Suppressor macrophage treated with lipopolysaccharide for 1 hour (primary cell): ENCODE data around the gene CCNC.
A peak's percentile ranks its signal among the peaks of the same experiment; 100 is the strongest.
"Not testable (repeated sequence)": the region's sequence is repeated elsewhere in the genome, so short reads cannot be mapped to it uniquely, and the experiment has no call there.

ENCODE experiments used
- DNase-seq, 3 donors: peaks; one replicate each; pipeline ENCODE4 v3.0.0-alpha.2; 2020 to 2022

The CCNC gene

DNA sequence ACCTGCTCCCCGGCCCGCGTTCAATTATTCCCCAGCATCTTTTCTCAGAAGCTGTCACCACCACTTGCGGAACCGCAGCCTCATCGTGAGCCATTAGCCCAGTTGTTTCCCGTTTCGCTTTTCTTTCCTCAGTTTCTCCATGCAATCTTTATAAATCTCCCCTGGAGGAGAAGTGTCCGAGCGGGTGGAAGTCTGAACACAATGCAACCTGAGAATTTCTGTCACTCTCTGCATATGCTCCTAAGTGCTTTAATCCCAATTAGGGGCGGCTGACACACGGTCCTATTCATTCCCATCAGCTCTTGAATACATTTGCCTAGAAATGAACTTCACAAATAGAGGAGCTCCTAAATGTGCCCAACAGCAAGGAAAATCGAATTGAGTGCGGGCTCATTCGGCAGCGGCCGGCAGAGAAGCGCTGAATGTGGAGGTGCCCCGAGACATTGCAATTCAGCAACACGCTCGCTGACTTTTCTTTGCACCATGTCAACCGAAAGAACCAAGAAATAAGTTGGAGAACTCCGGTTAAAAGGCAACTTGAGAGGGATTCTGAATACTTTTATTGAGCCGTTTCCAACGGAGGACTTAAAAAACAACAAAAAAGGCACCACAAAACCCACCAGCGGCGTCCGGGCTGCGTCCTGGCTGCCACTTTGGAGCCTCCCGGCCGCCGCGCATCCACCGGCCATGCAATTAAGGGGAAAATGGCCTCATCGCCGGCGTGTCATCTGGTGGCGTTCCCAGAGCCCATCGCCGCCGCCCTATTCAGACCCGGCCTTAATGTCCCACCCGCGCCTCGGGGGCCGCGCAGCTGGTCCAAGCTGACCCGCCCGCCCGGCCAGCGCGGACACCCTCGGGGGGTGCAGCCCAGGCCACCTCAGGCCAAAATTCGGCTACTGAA lies 34.3 kb upstream of the CCNC start:
- peak in 2 of 3 donors; percentile 42 to 47 for DNase-seq

DNA sequence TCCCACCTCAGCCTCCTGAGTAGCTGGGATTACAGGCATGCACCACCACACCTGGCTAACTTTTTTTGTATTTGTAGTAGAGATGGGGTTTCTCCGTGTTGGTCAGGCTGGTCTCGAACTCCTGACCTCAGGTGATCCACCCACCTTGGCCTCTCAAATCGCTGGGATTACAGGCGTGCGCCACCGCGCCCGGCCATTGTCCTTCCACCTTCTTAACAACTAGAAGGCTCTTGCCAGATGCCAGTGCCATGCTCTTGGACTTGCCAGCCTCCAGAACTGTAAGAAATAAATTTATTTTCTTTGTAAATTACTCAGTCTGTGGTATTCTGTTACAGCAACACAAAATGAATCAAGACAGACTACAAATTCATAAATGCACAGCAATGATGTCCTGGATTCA lies 26.2 kb upstream of the CCNC start:
- DNase-seq = not testable (repeated sequence)

DNA sequence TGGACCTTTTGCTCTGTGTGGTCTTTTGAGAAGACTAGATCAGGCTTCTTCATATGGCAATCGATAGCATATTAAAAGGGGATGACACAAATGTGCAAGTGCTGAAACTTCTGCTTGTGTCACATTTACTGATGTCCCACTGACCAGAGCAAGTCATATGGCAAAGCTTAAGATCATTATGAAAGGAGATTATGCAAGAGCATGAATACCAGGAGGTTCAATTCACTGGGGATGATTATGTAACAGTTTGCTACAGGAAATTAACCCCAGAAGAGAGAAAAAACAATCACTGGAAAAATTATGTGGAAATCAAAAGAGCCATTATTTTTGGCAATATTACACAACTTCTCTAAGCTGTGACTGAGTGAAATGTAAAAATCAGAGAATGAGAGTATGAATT lies 24.4 kb upstream of the CCNC start:
- DNase-seq = peak; percentile 57 to 79 (median 79)

DNA sequence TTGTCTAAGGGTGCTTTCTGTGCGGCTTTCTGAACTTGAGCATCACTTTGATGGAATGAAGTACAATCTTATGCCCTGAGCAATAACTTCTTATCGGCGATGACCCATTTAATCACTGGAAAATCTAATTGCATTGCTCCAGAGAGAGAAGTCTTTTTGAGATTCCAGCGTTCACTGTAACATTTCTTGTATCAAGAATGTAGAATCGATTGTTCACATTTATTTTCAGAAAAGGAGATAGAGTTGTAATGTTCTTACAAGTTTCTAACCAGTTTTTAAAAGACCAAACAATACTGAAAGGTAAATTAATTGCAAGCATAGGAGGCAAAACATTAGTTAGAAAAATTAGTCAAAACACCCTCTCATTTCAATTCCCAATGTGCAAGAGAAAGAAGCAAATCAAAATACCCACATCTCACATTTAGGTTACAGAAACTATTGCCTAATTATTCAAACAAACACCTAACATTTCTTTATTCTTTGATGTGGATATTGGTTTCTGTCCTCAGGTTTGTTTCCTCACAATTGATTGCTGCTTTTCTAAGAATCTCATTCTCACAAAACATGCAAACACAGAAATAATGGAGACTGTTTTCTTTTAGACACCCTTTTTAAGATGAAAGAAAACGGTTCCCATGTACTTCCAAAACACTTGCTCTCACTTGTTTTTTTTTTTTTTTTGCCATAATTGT lies 23.4 kb upstream of the CCNC start:
- no peak for DNase-seq

DNA sequence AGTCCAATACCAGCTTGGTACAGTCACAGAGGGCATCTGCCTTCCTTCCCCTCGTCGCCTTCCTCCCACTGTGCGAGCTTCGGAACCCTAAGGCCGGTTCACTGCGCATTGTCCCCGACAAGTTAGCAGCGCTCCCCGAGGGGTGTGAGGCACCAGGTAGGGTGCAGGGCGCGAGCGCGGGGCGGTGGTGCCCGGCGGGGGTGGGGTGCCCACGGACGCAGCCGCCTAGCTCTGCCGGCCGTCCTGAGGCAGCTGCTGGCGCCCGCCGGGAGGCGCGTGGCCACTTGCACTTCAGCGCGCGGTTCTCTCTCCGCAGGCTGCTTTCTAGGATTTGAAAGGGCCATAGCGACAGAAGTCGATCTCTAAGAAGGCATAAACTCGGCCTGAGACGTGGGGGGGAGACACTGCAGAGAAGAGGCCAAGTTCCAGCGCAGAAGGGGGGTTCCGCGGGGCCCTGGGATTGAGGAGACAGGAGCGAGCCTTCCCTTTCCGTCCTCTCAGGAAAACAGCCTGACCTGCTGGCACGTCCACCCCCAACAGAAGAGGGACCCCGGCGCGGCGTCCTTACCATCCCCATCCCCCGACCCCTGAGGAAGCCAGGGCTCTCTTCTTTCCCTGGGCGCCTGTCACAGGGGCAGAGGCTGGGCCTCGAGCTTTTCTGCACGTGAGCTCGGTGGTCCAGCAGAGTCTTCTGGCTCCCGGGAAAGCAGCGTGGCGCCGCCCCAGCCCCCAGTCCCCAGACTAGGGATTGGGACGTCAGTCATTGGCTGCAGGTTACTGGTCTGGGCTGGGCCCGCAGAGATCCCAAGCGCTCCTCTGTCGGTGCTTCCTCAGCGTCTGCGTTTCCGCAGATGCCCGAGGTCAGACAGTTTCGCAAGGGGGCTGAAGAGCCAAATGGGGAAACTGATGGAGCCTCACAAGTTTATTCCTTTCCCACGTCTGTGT lies 22.5 kb upstream of the CCNC start:
- peak; percentile 34 to 54 (median 44) for DNase-seq

DNA sequence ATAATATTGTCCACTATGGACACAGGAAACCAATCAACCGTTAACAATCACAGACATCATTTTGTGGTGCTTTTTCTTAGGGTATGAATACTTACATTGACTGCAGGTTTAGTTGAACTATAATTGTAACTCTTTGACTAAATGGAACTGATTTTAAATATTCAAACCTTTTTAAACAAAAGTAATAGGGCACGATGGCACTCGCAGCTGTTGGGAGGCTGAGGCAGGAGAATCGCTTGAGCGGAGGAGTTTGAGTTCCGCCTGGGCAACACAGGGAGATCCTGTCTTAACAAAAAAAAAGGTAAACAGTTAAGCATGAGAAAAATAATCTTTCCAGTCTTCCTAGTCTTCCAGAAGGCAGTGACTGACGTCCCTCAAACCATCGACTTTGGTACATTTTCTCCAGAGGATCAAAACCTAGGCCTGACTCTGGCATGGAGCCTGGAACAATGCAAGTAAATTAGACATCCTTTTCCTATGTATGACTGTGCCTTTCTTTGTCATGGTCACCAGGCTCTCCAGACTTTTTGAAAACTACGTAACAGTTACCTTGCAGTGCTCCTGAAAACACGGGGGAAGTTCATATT lies 21.5 kb upstream of the CCNC start:
- DNase-seq = no peak

DNA sequence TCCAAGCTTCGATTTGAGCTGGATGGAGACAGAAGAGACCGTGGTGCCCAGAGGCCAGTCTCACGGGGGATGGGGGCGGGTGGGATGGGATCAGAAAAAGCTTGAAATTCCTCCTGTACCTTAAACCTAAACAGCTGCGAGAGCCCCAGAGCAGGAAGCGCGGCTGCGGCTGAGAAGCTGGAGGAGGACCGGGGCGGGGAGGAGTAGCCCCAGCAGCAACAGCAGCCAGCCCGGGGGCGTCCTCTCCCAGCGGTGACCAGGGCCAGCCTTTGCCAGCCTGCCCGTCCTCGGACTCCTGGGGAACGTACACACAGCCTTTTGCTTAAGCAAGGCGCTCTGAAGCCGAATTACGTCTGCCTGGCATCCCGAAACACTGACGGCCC lies 20.8 kb upstream of the CCNC start:
- peak in 1 of 3 donors; percentile 40 for DNase-seq

DNA sequence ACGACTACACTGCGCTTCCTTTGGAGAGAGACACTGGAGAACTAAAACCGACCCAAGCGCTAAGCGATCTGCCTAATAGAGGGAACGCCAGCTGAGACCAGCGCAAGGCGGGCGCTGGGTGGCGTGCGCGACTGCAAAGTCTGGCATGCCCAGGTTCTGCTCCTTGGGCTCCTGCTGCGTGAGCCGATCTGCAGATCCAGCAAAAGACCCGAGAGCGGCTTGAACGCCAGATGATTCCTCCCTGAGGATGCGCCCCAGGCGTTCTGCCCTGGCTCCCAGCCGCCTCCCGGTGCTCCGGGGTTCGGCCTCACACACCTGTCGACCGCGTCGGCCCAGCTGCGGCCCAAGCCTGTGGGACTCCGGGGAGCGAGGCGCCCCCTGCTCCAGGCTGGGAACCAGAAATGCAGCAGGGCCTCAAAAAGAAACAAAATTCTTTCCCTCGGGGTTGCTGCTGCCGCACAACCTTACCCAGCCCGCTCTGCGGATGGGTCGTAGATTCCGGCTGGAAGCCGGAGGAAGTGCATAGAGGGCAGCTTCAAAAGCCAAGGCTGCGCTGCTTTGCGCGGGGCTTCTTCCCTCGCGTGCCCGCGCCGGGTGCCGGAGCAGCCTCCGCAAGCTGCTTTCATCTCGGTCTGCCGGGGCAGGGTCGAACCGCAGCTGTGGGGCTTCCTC lies 20.3 kb upstream of the CCNC start:
- DNase-seq = peak; percentile 78 to 87 (median 82)

DNA sequence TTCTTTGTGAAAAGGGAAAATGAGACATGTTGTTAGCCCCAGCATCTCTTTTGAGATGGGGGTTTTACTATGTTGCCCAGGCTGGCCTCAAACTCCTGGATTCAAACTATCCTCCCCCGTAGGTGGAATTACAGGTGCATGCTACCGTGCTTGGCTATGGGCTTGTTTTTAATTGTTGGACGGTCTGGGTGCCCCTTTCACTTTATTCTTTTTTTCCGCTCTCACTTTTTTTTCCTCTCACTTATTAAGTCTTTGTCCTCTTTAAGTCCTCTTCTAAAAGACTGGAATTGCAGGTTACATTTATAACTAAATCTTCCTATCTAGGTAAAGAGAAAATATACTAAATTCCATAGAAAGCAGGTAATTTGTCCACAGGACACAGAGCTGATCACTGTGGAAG lies 19.3 kb upstream of the CCNC start:
- DNase-seq = no peak

DNA sequence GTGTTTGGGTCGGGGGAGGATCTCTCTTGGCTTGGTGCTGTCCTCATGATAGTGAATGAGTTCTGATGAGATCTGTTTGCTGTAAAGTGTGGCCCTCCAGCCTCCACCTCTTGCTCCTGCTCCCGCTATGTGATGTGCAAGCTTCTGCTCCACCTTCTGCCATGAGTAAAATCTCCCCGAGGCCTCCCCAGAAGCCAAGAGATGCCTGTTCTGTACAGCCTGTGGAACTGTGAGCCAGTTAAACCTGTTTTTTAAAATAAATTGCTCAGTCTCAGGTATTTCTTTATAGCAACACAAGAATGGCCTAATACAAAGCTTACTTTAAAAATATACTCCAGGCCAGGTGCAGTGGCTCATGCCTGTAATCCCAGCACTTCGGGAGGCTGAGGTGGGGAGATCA lies 11.3 kb upstream of the CCNC start:
- no peak for DNase-seq

DNA sequence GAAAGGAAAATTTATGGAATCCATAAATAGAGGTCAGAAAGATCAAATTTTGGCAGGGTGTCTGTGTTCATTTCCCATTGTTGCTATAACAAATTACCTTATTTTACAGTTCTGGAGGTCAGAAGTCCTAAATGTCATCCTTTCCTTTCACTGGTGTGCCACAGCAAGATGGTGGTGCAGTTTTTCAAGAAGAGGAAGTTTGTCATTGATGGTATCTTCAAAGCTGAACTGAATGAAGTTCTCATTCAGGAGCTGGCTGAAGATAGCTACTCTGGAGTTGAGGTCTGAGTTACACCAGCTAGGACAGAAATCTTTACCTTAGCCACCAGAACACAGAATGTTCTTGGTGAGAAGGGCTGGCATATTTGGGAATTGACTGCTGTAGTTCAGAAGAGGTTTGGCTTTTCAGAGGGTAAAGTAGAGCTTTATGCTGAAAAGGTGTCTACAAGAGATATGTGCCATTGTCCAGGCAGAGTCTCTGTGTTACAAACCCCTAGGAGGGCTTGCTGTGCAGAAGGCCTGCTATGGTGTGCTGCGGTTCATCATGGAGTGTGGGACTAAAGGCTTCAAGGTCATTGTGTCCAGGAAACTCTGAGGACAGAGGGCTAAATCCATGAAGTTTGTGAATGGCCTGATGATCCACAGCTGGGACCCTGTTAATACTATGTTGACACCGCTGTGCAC lies 7.2 kb upstream of the CCNC start:
- DNase-seq = no peak

DNA sequence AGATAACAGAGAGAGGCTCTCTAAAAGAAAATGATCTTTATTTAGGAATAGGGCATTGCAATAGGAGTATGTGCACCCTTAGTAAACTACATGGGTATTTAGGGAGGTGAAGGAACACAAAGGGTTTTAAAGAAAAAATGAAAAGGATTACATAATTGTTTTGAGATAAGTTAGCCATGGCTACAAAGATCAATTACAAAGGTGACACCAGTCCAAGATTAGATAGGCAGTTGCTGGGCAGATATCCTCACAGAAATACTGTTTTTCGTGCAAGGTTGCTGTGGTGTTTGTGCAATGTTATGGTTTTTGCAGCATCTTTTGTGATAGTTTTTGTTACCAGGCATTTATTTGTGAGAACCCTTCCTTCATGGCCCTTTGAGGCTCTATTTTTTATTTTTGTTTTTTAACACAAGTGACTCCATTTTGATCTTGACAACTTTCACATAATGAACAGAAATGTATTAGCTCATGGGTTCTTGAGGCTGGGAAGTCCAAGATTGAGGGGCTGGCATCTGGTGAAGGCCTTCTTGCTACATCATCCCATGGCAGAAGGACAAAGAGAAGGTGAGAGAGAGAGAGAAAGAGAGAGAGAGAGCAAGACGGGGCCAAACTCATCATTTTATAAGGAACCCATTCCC lies 5.6 kb upstream of the CCNC start:
- no peak for DNase-seq

DNA sequence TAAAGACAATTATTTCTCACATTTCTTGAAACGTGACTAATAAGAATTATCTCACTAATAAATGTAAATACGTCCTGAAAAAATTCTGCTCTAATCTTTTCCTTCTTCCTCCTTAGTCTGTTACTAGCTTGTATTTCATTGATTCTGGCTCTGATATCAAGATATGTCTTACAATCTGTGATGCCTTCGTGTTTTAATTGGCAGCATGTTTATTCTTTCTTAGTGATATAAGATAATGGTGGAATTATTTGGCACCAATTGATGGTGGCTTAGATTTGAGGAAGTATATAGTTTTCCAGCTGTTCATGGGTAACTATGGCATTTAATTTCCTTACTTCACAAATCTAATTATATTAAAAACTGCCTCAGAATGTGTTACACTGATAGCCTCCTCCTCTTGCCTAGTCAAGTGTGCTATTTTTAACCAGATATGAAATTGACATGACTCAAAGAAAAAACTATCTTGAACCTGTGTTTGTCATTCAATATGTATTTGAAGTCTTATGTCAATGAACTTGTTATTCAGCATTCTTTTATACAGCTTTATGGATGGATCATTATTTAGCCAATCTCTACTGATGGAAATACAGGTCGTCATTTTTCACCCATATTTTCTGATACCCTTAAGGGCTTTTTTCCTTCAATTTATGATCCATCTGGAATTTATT lies 5.3 kb downstream of the CCNC start:
- no peak for DNase-seq

DNA sequence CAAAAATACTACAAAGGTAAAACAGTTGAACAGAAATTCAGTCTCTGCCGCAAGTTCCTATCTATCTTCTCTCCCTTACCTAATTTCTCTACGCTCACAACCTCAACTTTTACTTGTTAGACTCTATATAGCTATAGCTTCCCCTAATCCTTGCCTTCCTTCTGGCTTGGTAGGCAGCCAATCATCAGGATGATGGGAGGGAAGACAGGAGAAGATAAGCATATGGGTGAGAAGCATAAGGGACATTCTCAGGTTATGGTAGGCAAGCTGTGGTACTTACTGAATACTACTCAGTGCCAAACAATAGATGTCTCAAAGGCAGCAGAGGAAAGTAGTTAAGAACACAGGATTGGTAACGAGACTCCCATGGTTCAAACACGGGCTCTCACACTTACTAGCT lies 7.8 kb downstream of the CCNC start:
- DNase-seq = no peak

DNA sequence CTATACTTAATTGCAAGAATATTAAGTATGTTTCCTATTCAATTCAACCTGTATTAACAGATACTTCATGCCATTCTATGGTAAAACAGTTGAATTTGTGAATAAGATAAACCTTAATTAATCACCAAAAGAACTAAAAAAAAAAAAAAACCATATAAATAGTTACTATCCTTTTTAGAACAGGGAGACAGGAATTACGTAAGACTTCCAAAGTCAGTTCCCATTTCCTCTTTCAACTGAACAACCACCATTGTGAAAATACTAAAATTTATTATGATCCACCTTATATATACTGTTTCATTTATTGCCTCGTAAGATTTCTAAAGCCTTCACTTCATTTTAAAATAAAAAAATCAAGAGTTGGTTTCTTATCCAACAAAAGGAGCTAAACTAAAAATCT lies 9.4 kb downstream of the CCNC start:
- DNase-seq = peak; percentile 14 to 53 (median 50)

DNA sequence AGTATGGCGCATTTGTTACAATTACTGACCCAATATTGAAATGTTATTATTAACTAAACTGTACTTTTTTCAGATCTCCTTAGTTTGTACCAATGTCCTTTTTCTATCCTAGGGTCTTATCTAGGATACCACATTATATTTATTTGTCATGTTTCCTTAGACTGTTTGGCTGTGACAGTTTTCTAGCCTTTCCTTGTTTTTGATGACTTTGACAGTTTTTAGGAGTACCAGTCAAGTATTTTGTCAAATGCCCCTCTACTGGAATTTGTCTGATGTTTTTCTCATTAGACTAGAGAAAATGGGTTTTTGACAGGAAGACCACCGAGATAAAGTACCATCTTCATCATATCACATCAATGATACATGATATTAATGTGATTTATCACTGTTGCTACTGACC lies 14.6 kb downstream of the CCNC start:
- no peak for DNase-seq

DNA sequence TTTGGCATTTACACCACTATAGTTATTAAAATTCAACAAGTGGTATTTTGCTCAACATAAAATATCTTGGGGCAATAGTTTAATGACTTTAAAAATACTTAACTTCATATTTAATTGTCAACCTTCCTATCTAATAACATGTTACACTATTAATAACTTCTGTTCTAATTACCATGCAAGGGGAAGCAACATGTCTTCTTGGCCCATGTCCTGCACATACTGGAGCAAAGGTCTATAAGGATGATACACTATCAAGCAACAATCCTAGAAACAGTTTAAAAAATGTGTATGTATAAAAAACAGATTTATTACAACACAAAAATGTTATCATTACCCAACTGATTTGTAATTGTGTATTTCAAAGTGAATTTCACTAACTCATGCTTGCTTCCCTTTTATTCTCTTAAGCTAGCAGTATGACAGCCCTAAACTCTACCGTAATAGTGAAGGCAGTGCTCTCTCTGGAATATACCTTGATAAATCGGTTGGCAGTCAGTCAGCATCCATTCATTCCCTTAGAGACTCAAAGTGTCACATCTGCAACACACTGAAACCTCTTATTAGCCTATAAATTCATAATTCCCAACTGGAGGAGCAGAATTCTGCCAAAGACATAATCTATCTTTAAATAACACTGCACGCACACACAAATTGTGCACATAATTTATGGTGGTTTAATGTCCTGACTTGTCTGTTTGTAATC lies 18.3 kb downstream of the CCNC start:
- no peak for DNase-seq

DNA sequence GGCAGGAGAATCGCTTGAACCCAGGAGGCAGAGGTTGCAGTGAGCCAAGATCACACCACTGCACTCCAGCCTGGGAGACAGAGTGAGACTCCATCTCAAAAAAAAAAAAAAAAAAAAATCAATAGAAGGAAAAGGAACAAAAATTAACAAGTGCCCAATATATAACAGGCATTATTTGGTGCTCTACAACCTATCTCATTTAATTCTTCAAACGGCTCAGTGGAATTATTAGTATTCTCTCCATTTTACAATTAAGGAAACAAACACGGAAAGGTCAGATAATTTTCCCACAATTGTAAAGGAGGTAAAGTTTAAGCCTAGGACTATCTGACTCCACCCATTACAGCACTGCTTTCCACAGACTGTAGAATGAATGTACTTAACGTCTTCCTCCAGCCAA lies 19.8 kb downstream of the CCNC start:
- DNase-seq = no peak

DNA sequence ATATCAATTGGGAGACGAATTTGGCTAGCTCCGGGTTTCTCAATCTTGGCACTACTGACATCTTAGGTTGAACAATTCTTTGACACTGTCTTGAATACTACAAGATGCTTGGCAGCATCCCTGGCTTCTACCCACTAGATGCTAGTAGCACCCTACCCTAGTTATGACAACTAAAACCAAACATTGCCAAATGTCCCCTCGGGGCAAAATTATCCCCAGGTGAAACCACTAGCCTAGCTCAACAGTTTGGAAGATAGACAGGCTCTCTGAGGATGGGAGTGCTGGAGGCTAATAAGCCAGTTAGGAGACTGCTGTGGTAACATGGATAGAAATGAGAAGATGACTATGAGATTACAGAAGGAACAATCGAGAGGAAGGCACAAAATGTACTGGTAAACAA lies 20.9 kb downstream of the CCNC start:
- DNase-seq = no peak

DNA sequence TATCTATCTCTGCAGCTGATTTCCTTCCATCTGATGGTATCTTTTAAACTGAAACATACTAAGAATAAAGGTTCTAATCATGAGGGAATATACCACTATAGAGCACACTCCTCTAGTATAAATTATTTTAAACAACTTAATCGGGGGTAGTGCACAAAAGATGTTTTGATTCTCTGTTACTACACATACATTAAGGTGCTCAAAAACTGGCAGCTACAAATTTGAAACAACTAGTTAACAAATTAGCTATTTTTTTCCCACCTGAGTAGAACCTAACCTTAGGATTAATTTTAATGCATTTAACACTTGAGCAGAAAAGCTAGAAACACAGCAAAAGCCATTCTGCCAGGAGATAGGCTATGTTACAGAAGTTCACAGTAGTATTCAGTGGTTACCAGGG lies 23.0 kb downstream of the CCNC start:
- DNase-seq = no peak
